H9 (cell line): ENCODE results near the gene TCEAL1. TPM values are rescaled to one million over a fixed set of nuclear protein-coding genes. Genes with fewer than 3 reads are reported as not detected.

Experiments
- DNase-seq: peaks from one replicate; pipeline ENCODE4 v3.0.0-alpha.2; 2017
- H2AFZ ChIP-seq: one replicate; pipeline ENCODE4 v1.6.1; 2013; ENCODE audit warnings: mild to moderate bottlenecking, low read length, control low read depth, moderate library complexity
- H2AK5ac ChIP-seq: 2 replicates; pipeline ENCODE4 v1.6.1; 2013; ENCODE audit warnings: low read length, control low read depth, mixed read lengths; ENCODE audit not compliant: insufficient read length
- H2BK120ac ChIP-seq: one replicate; pipeline ENCODE4 v1.6.1; 2013; ENCODE audit warnings: low read depth, mild to moderate bottlenecking, low read length, control low read depth, inconsistent platforms; ENCODE audit not compliant: poor library complexity, severe bottlenecking
- H2BK12ac ChIP-seq: 2 replicates; pipeline ENCODE4 v1.6.1; 2013; ENCODE audit warnings: low read length, control low read depth, mixed read lengths, low read depth; ENCODE audit not compliant: insufficient read length
- H2BK15ac ChIP-seq: 2 replicates; pipeline ENCODE4 v1.6.1; 2013; ENCODE audit warnings: low read depth, low read length, control low read depth
- H2BK20ac ChIP-seq: one replicate; pipeline ENCODE4 v1.6.1; 2013; ENCODE audit warnings: low read depth, mild to moderate bottlenecking, low read length, control low read depth, inconsistent platforms; ENCODE audit not compliant: poor library complexity, severe bottlenecking
- H2BK5ac ChIP-seq: 2 replicates; pipeline ENCODE4 v1.6.1; 2013; ENCODE audit warnings: low read length, control low read depth, mixed read lengths; ENCODE audit not compliant: insufficient read length
- H3K14ac ChIP-seq: 2 replicates; pipeline ENCODE4 v1.6.1; 2013; ENCODE audit warnings: low read length, control low read depth; ENCODE audit not compliant: insufficient read depth
- H3K18ac ChIP-seq: 2 replicates; pipeline ENCODE4 v1.6.1; 2013; ENCODE audit warnings: low read depth, mild to moderate bottlenecking, mixed read lengths, low read length, control low read depth; ENCODE audit not compliant: insufficient read length
- H3K23ac ChIP-seq: 2 replicates; pipeline ENCODE4 v1.6.1; 2013; ENCODE audit warnings: low read length, control low read depth, mixed read lengths, low read depth; ENCODE audit not compliant: insufficient read length
- H3K23me2 ChIP-seq: 2 replicates; pipeline ENCODE4 v1.6.1; 2013; ENCODE audit warnings: low read depth, mild to moderate bottlenecking, mixed read lengths, low read length, control low read depth; ENCODE audit not compliant: insufficient read length, poor library complexity, severe bottlenecking
- H3K27ac ChIP-seq: 2 replicates; pipeline ENCODE4 v1.5.1; 2013; ENCODE audit warnings: low read length, control low read depth, mixed read lengths, low read depth; ENCODE audit not compliant: insufficient read length
- H3K27me3 ChIP-seq: 2 replicates; pipeline ENCODE4 v1.6.1; 2013; ENCODE audit warnings: low read length, control low read depth, inconsistent platforms; ENCODE audit not compliant: insufficient read depth
- H3K4ac ChIP-seq: 2 replicates; pipeline ENCODE4 v1.6.1; 2013; ENCODE audit warnings: low read depth, mild to moderate bottlenecking, control low read depth, inconsistent platforms, low read length, moderate library complexity
- H3K4me1 ChIP-seq: 2 replicates; pipeline ENCODE4 v1.6.1; 2013; ENCODE audit warnings: low read length, control low read depth, inconsistent platforms; ENCODE audit not compliant: insufficient read depth
- H3K4me2 ChIP-seq: 2 replicates; pipeline ENCODE4 v1.6.1; 2013; ENCODE audit warnings: low read length, control low read depth, mixed read lengths; ENCODE audit not compliant: insufficient read length, insufficient read depth
- H3K56ac ChIP-seq: 2 replicates; pipeline ENCODE4 v1.6.1; 2013; ENCODE audit warnings: low read depth, mild to moderate bottlenecking, mixed read lengths, low read length, control low read depth; ENCODE audit not compliant: insufficient read length
- H3K79me1 ChIP-seq: 2 replicates; pipeline ENCODE4 v1.6.1; 2013; ENCODE audit warnings: low read depth, mild to moderate bottlenecking, moderate library complexity, low read length, control low read depth, inconsistent platforms; ENCODE audit not compliant: insufficient read depth, poor library complexity, severe bottlenecking
- H3K79me2 ChIP-seq: 2 replicates; pipeline ENCODE4 v1.6.1; 2013; ENCODE audit warnings: low read length, control low read depth, inconsistent platforms; ENCODE audit not compliant: insufficient read depth
- H3K9ac ChIP-seq: 2 replicates; pipeline ENCODE4 v1.6.1; 2013; ENCODE audit warnings: low read length, control low read depth, mixed read lengths; ENCODE audit not compliant: insufficient read length; ENCODE audit errors: extremely low read depth
- H3K9me3 ChIP-seq: one replicate; pipeline ENCODE4 v1.6.1; 2013; ENCODE audit warnings: low read depth, low read length, inconsistent platforms; ENCODE audit not compliant: control insufficient read depth
- H3T11ph ChIP-seq: one replicate; pipeline ENCODE4 v1.6.1; 2013; ENCODE audit warnings: mild to moderate bottlenecking, low read length, control low read depth, inconsistent platforms
- H4K20me1 ChIP-seq: one replicate; pipeline ENCODE4 v1.6.1; 2013; ENCODE audit not compliant: control insufficient read depth, insufficient read length, insufficient read depth
- H4K5ac ChIP-seq: 2 replicates; pipeline ENCODE4 v1.6.1; 2013; ENCODE audit warnings: low read depth, mild to moderate bottlenecking, mixed read lengths, low read length, control low read depth; ENCODE audit not compliant: insufficient read length
- H4K8ac ChIP-seq: replicated peaks from 2 replicates; pipeline ENCODE4 v1.6.1; 2013; ENCODE audit warnings: low read length, control low read depth, mixed read lengths, low read depth; ENCODE audit not compliant: insufficient read length
- H4K91ac ChIP-seq: 2 replicates; pipeline ENCODE4 v1.6.1; 2013; ENCODE audit warnings: low read depth, mild to moderate bottlenecking, moderate library complexity, mixed read lengths, low read length, control low read depth; ENCODE audit not compliant: insufficient read length
- H3K27ac Mint-ChIP-seq, 3 experiments: 2 replicates in 2 of 3; 3 replicates in 1 of 3; pipeline ENCODE4 v1.8.0; 2020 to 2021; ENCODE audit warnings: mixed read lengths in 3 of 3, mild to moderate bottlenecking in 1 of 3, moderate library complexity in 1 of 3
- H3K27me3 Mint-ChIP-seq: 2 replicates; pipeline ENCODE4 v1.8.0; 2021; ENCODE audit warnings: low read depth, mild to moderate bottlenecking, moderate library complexity, mixed read lengths
- H3K36me3 Mint-ChIP-seq, 3 experiments: 2 replicates in 2 of 3; 3 replicates in 1 of 3; pipeline ENCODE4 v1.8.0; 2020 to 2021; ENCODE audit warnings: low read depth in 3 of 3, mixed read lengths in 3 of 3; ENCODE audit not compliant: insufficient read depth in 1 of 3
- H3K4me1 Mint-ChIP-seq, 2 experiments: 2 replicates each; pipeline ENCODE4 v1.8.0; 2020; ENCODE audit warnings: mixed read lengths in 2 of 2
- H3K4me3 Mint-ChIP-seq, 2 experiments: 2 replicates in 1 of 2; 3 replicates in 1 of 2; pipeline ENCODE4 v1.8.0; 2020 to 2021; ENCODE audit warnings: mild to moderate bottlenecking in 2 of 2, mixed read lengths in 2 of 2, moderate library complexity in 1 of 2
- H3K9me3 Mint-ChIP-seq, 2 experiments: 2 replicates in 1 of 2; 3 replicates in 1 of 2; pipeline ENCODE4 v1.8.0; 2020; ENCODE audit warnings: mild to moderate bottlenecking in 2 of 2, mixed read lengths in 2 of 2, moderate library complexity in 1 of 2
- WGBS: extraction: QIAGEN DNeasy Blood & Tissue Kit; methylation state at CpG from one replicate; pipeline ENCODE4 v1.1.7; 2013; ENCODE audit warnings: missing lambda C conversion rate, low lambda C conversion rate, mixed read lengths; ENCODE audit not compliant: insufficient read length; ENCODE audit errors: extremely low coverage; 5-methylcytosine and 5-hydroxymethylcytosine counted together
- total RNA-seq: library from RNA; stranded (reverse); gene quantifications from 2 replicates; pipeline ENCODE4 v1.2.1, GENCODE V29; 2021
- TF ChIP-seq, protein P1 (sequence below): fragments of 200-600 bp; sonication (generic); conservative IDR thresholded peaks from 3 replicates; pipeline ENCODE4 v1.8.0; 2021; ENCODE audit warnings: antibody characterized with exemption, mild to moderate bottlenecking

TCEAL1 gene
- total RNA-seq, 1 experiment from 2014 or later = 3.0 TPM

GRCh38 chrX:103644125-103644524 lies 15.3 kb downstream of the TCEAL1 start:
- WGBS = no CpG with 5 or more reads among the region's 1 CpG
- no peak overlapping the region for H3K56ac ChIP-seq
- peaks cover 6 to 42% of the 10 kb centered on the region in 2 experiments; a peak in 3 of 5 replicates for H3K9me3 Mint-ChIP-seq

More at GRCh38 chrX:103644125-103644524, 15.3 kb downstream of the TCEAL1 start:
- Mint-ChIP-seq H3K27me3 (peaks cover 2% of the 10 kb centered on the region; the same call in 1 of the 2 replicates), H3K36me3 (no peaks in the 10 kb centered on the region), H3K27ac (no peak overlapping the region), H3K4me3 (no peak overlapping the region), H3K4me1 (peaks cover 0 to 4% of the 10 kb centered on the region in 2 experiments; a peak in 2 of 4 replicates)
- Histone ChIP-seq H3K9ac (no peak overlapping the region), H4K8ac (no peak overlapping the region), H2BK15ac (no peak overlapping the region), H4K20me1 (no peaks in the 10 kb centered on the region), H2AK5ac (no peak overlapping the region), H3K9me3 (no peaks in the 10 kb centered on the region), H3K4ac (no peak overlapping the region), H2BK5ac (no peak overlapping the region), H3K4me2 (no peak overlapping the region), H3K23ac (no peak overlapping the region), H2BK120ac (no peak overlapping the region), H2AFZ (no peak overlapping the region), H2BK20ac (no peak overlapping the region), H3K4me1 (no peaks in the 10 kb centered on the region), H3K27me3 (no peaks in the 10 kb centered on the region), H3K79me1 (no peaks in the 10 kb centered on the region), H3K14ac (no peak overlapping the region), H3T11ph (no peak overlapping the region), H4K91ac (no peak overlapping the region), H3K23me2 (no peaks in the 10 kb centered on the region), H3K79me2 (no peaks in the 10 kb centered on the region), H4K5ac (no peak overlapping the region), H3K27ac (no peak overlapping the region), H3K18ac (no peak overlapping the region), H2BK12ac (no peak overlapping the region)
- TF ChIP-seq, protein P1, sequence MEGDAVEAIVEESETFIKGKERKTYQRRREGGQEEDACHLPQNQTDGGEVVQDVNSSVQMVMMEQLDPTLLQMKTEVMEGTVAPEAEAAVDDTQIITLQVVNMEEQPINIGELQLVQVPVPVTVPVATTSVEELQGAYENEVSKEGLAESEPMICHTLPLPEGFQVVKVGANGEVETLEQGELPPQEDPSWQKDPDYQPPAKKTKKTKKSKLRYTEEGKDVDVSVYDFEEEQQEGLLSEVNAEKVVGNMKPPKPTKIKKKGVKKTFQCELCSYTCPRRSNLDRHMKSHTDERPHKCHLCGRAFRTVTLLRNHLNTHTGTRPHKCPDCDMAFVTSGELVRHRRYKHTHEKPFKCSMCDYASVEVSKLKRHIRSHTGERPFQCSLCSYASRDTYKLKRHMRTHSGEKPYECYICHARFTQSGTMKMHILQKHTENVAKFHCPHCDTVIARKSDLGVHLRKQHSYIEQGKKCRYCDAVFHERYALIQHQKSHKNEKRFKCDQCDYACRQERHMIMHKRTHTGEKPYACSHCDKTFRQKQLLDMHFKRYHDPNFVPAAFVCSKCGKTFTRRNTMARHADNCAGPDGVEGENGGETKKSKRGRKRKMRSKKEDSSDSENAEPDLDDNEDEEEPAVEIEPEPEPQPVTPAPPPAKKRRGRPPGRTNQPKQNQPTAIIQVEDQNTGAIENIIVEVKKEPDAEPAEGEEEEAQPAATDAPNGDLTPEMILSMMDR = no peak
- no peak for DNase-seq
